ENCODE data around the gene SLC24A1. TPM values are rescaled to one million over a fixed set of nuclear protein-coding genes. Genes with fewer than 3 reads are reported as not detected.

SLC24A1 gene
- total RNA-seq, 1 experiment from 2014 or later, result 13.0 TPM

- peaks cover 6% of the 10 kb centered on the region; the same call in 1 of the 2 replicates for H3K4me1 ChIP-seq (ENCODE audit: control insufficient read depth, insufficient read depth, low read length)
- H3K9me3 ChIP-seq (ENCODE audit: control insufficient read depth, insufficient read depth, low read depth, low read length), result no peaks in the 10 kb centered on the region
- TF ChIP-seq TCF7L2 (IDR thresholded peaks at IDR 0.05; ENCODE audit: low read depth, low read length), result no peak
- TF ChIP-seq REST (IDR thresholded peaks at IDR 0.05; ENCODE audit: insufficient read depth in 1 of 2, low read depth in 2 of 2, low read length in 1 of 2), result no peak
- TF ChIP-seq CTCF (IDR thresholded peaks at IDR 0.05), result no peak
- no peak for TF ChIP-seq POLR2AphosphoS5 (IDR thresholded peaks at IDR 0.05; ENCODE audit: low read depth, low read length)
- no peak for TF ChIP-seq SIN3A (IDR thresholded peaks at IDR 0.05; ENCODE audit: borderline replicate concordance, insufficient read depth, low read depth, low read length)
- H3K27ac ChIP-seq (ENCODE audit: low read length), result no peak overlapping the region
- intact Hi-C loops (cut with micrococcal nuclease; ENCODE audit: unreplicated experiment) (loop anchor here (10.0 kb wide), 1 partner anchor 190 kb away; no protein-coding TSS in a partner anchor), in situ Hi-C loops (cut with HindIII; ENCODE audit: low pct_unique_long_range_greater_than_20kb, low sequenced_read_pairs) (no loop called here)
- ATAC-seq (no peak), DNase-seq (ENCODE audit: low read depth, low spot score) (peak; percentile 32)
- no peaks in the 10 kb centered on the region for H3K27me3 ChIP-seq (ENCODE audit: control insufficient read depth, insufficient read depth, low read length)
- no TSS peak for BruUV-seq (replicated peaks)
- no peak overlapping the region for H3K4me3 ChIP-seq (ENCODE audit: low read depth in 2 of 2, low read length in 2 of 2)
- POLR2A ChIA-PET, result no interaction called here
- CTCF ChIA-PET, result no interaction called here
- no peaks in the 10 kb centered on the region for H3K36me3 ChIP-seq (ENCODE audit: control insufficient read depth, insufficient read depth, low read length)
Observed at GRCh38 chr15:65634356-65634755, 12.6 kb downstream of the SLC24A1 start.

- H3K4me1 ChIP-seq (ENCODE audit: control insufficient read depth, insufficient read depth, low read length), result peaks cover 6% of the 10 kb centered on the region; the same call in 1 of the 2 replicates
- BruUV-seq (replicated peaks), result no TSS peak
- H3K36me3 ChIP-seq (ENCODE audit: control insufficient read depth, insufficient read depth, low read length), result no peaks in the 10 kb centered on the region
- H3K27me3 ChIP-seq (ENCODE audit: control insufficient read depth, insufficient read depth, low read length), result no peaks in the 10 kb centered on the region
- TF ChIP-seq TCF7L2 (IDR thresholded peaks at IDR 0.05; ENCODE audit: low read depth, low read length) (no peak), REST (IDR thresholded peaks at IDR 0.05; ENCODE audit: insufficient read depth in 1 of 2, low read depth in 2 of 2, low read length in 1 of 2) (no peak), SIN3A (IDR thresholded peaks at IDR 0.05; ENCODE audit: borderline replicate concordance, insufficient read depth, low read depth, low read length) (no peak), CTCF (IDR thresholded peaks at IDR 0.05) (no peak), POLR2AphosphoS5 (IDR thresholded peaks at IDR 0.05; ENCODE audit: low read depth, low read length) (no peak)
- H3K9me3 ChIP-seq (ENCODE audit: control insufficient read depth, insufficient read depth, low read depth, low read length), result no peaks in the 10 kb centered on the region
- H3K27ac ChIP-seq (ENCODE audit: low read length), result no peak overlapping the region
- ATAC-seq, result no peak
- ChIA-PET CTCF (interaction anchor here (0.5 to 0.6 kb wide), 2 partner anchors 47 to 88 kb away, joined by 4 to 6 read pairs; no protein-coding TSS in a partner anchor), POLR2A (no interaction called here)
- no peak overlapping the region for H3K4me3 ChIP-seq (ENCODE audit: low read depth in 2 of 2, low read length in 2 of 2)
- intact Hi-C loops (cut with micrococcal nuclease; ENCODE audit: unreplicated experiment) (loop anchor here (10.0 kb wide), 1 partner anchor 187 kb away; no protein-coding TSS in a partner anchor), in situ Hi-C loops (cut with HindIII; ENCODE audit: low pct_unique_long_range_greater_than_20kb, low sequenced_read_pairs) (no loop called here)
- DNase-seq (ENCODE audit: low read depth, low spot score), result no peak
Observed at GRCh38 chr15:65638109-65638508, 16.4 kb downstream of the SLC24A1 start.

Measured in Panc1 (cell line).